Endothelial cell of umbilical vein (primary cell): ENCODE measurements around the gene PARN. TPM values are rescaled to one million over a fixed set of nuclear protein-coding genes. Genes with fewer than 3 reads are reported as not detected.

Source experiments
- BruUV-seq: library from RNA; stranded (reverse); fragments of 400-500 nt; replicated peaks from 2 replicates; lab custom pipeline; 2021; lab: Mats Ljungman, UMichigan
- CTCF ChIA-PET: fragments of 300-600, 350-600 bp; sonication (Branson Sonifier 250); formaldehyde crosslinking; loops from one replicate; lab custom pipeline; 2021; ENCODE audit warnings: antibody characterized with exemption, inconsistent platforms; lab: Charles Lee
- POLR2A ChIA-PET: fragments of 300-600, 350-600 bp; sonication (Branson Sonifier 250); formaldehyde crosslinking; loops from one replicate; lab custom pipeline; 2021; ENCODE audit warnings: antibody characterized with exemption, inconsistent platforms; lab: Charles Lee
- DNase-seq: peaks from one replicate; pipeline ENCODE4 v3.0.0-alpha.2; 2011; ENCODE audit warnings: low read depth, low spot score
- FAIRE-seq: peaks from 2 replicates; lab custom pipeline; 2011; peaks lifted over from hg19 to GRCh38; lab: Jason Lieb, UNC
- H2AFZ ChIP-seq: 2 replicates; pipeline ENCODE4 v1.6.0; 2012; ENCODE audit warnings: low read depth, low read length, control low read depth, inconsistent platforms
- H3K27ac ChIP-seq: 2 replicates; pipeline ENCODE4 v1.5.1; 2011; ENCODE audit warnings: low read depth, mild to moderate bottlenecking, control low read depth, low read length, moderate library complexity; ENCODE audit not compliant: insufficient read depth
- H3K27me3 ChIP-seq, 2 experiments: 2 replicates each; pipeline versions ENCODE4 v1.6.0 to v1.6.1; 2011; ENCODE audit warnings: low read length in 2 of 2, mixed read lengths in 1 of 2; ENCODE audit not compliant: control insufficient read depth in 2 of 2, insufficient read depth in 2 of 2
- H3K36me3 ChIP-seq, 2 experiments: 2 replicates in 1 of 2; 3 replicates in 1 of 2; pipeline ENCODE4 v1.5.1; 2011; ENCODE audit warnings: low read length in 2 of 2, mild to moderate bottlenecking in 1 of 2, moderate library complexity in 1 of 2; ENCODE audit not compliant: control insufficient read depth in 2 of 2, insufficient read depth in 2 of 2; ENCODE audit errors: extremely low read depth in 1 of 2
- H3K4me1 ChIP-seq: 3 replicates; pipeline ENCODE4 v1.5.1; 2011; ENCODE audit warnings: mild to moderate bottlenecking, low read length; ENCODE audit not compliant: control insufficient read depth, insufficient read depth; ENCODE audit errors: extremely low read depth
- H3K4me2 ChIP-seq: 2 replicates; pipeline ENCODE4 v1.6.1; 2011; ENCODE audit warnings: low read length, control low read depth, mixed read lengths; ENCODE audit not compliant: insufficient read depth
- H3K4me3 ChIP-seq, 3 experiments: fragments of 200-600 bp in 1 of 3; sonication (generic), shearing (Covaris generic) in 1 of 3; replicated peaks in 1 of 3; 2 replicates each; pipeline ENCODE4 v1.5.1; 2011 to 2016; ENCODE audit warnings: control low read depth in 3 of 3, low read length in 3 of 3, mild to moderate bottlenecking in 2 of 3, inconsistent platforms in 1 of 3, low read depth in 1 of 3, moderate library complexity in 1 of 3; ENCODE audit not compliant: insufficient read depth in 1 of 3
- H3K79me2 ChIP-seq: 2 replicates; pipeline ENCODE4 v1.6.0; 2012; ENCODE audit warnings: low read length, inconsistent platforms; ENCODE audit not compliant: control insufficient read depth, insufficient read depth
- H3K9ac ChIP-seq: replicated peaks from 2 replicates; pipeline ENCODE3; 2011; ENCODE audit warnings: low read length, control low read depth; ENCODE audit not compliant: insufficient read depth; ENCODE audit errors: extremely low read depth
- H3K9me1 ChIP-seq: replicated peaks from 3 replicates; pipeline ENCODE4 v1.6.0; 2011; ENCODE audit warnings: mild to moderate bottlenecking, low read length; ENCODE audit not compliant: control insufficient read depth, insufficient read depth; ENCODE audit errors: extremely low read depth
- H3K9me3 ChIP-seq: replicated peaks from 2 replicates; pipeline ENCODE4 v1.5.1; 2012; ENCODE audit warnings: low read length, inconsistent platforms; ENCODE audit not compliant: control insufficient read depth, insufficient read depth
- H4K20me1 ChIP-seq: replicated peaks from 2 replicates; pipeline ENCODE3; 2011; ENCODE audit warnings: mild to moderate bottlenecking, low read length; ENCODE audit not compliant: control insufficient read depth, insufficient read depth; ENCODE audit errors: extremely low read depth
- EZH2 ChIP-seq: IDR thresholded peaks from 2 replicates; pipeline ENCODE4 v1.6.1; 2012; ENCODE audit warnings: borderline replicate concordance, low read depth, mild to moderate bottlenecking, moderate library complexity, low read length, inconsistent platforms; ENCODE audit not compliant: severe bottlenecking
- GATA2 ChIP-seq: IDR thresholded peaks from 2 replicates; pipeline ENCODE4 v1.7.0; 2011; ENCODE audit warnings: low read depth, mild to moderate bottlenecking, moderate library complexity, mixed read lengths, low read length; ENCODE audit not compliant: insufficient read length, insufficient read depth
- JUN ChIP-seq: IDR thresholded peaks from 2 replicates; pipeline ENCODE4 v1.6.1; 2011; ENCODE audit warnings: borderline replicate concordance, low read depth; ENCODE audit not compliant: insufficient read length, insufficient read depth
- MYC ChIP-seq: IDR thresholded peaks from one replicate; pipeline ENCODE4 v1.6.1; 2011; ENCODE audit warnings: mild to moderate bottlenecking, low read depth, low read length
- POLR2AphosphoS5 ChIP-seq: IDR thresholded peaks from 2 replicates; pipeline ENCODE4 v1.6.1; 2012; ENCODE audit warnings: low read depth, mild to moderate bottlenecking, control low read depth, low read length, moderate library complexity; ENCODE audit not compliant: insufficient read depth
- dilution Hi-C: fragments of 300-500 bp; cut with MboI; formaldehyde crosslinking; loops from one replicate; pipeline ENCODE4 v1.15.0; 2019; ENCODE audit warnings: low sequenced_read_pairs; ENCODE audit not compliant: extremely low pct_ligation_motif_present
- intact Hi-C: fragments of 100-400 bp; cut with micrococcal nuclease; formaldehyde crosslinking; loops from one replicate; pipeline ENCODE4 v1.10.0; 2022
- polyA plus RNA-seq, 4 experiments: library from polyadenylated mRNA; depleted of rRNA in 3 of 4; stranded (reverse) in 3 of 4; unstranded in 1 of 4; fragments of >200 nt; gene quantifications; 2 replicates each; pipeline versions ENCODE4 v1.2.1 to v1.2.3, GENCODE V29; 2011 to 2012; ENCODE audit warnings: missing spikeins in 1 of 4
- total RNA-seq: library from RNA; stranded (reverse); gene quantifications from 2 replicates; pipeline ENCODE4 v1.2.3, GENCODE V29; 2021
- TF ChIP-seq, protein P1 (sequence below), 2 donors: IDR thresholded peaks; 1 replicate in 1 of 2; 2 replicates in 1 of 2; pipeline ENCODE4 v1.5.1; 2011; ENCODE audit warnings: low read length in 2 of 2, mild to moderate bottlenecking in 2 of 2, moderate library complexity in 2 of 2, control low read depth in 1 of 2, inconsistent platforms in 1 of 2, low read depth in 1 of 2; ENCODE audit not compliant: insufficient read depth in 1 of 2; ENCODE audit errors: extremely low read depth in 1 of 2

The PARN gene
- total and polyA plus RNA-seq, 2 donors (not counting 3 experiments of a cell fraction or from before 2014, with no cell fraction given): 16.9 to 24.6 TPM

DNA sequence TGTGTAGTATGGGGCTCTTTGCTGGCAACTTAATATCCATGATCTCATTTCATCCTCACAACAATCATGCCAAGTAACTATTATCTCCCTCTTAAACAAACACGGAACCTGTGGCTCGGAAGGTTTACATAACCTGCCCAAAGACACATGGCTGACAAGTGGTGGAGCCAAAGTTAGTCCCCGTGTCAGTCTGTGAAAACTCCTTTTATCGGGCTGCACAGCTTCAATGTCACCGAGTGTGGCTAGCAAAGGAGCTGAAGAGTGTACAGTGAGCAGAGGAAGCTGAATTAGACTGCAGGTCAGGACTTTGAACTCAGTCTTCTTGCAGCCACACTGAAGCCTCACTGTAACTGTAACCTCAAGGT is 80.3 kb downstream of the PARN start:
- H3K9me1 ChIP-seq: no peaks in the 10 kb centered on the region
- DNase-seq: peak; percentile 16
- dilution Hi-C loops: no loop called here
- intact Hi-C loops: no loop called here
- H2AFZ ChIP-seq: no peak overlapping the region
- no peak overlapping the region for H3K9ac ChIP-seq
- no peaks in the 10 kb centered on the region for H3K36me3 ChIP-seq
- H4K20me1 ChIP-seq: no peaks in the 10 kb centered on the region
- no peak overlapping the region for H3K4me3 ChIP-seq
- no TSS peak for BruUV-seq
- peaks cover 12% of the 10 kb centered on the region for H3K4me1 ChIP-seq
- no peak overlapping the region for H3K27ac ChIP-seq
- ChIA-PET POLR2A (interaction anchor here (0.9 kb wide), 1 partner anchor 12 kb away, joined by 3 read pairs; no protein-coding TSS in a partner anchor), CTCF (interaction anchor here (0.6 to 1.5 kb wide), 5 partner anchors 8 to 438 kb away, joined by 3 to 5 read pairs (median 3); no protein-coding TSS in a partner anchor)
- FAIRE-seq: no peak
- no peaks in the 10 kb centered on the region for H3K79me2 ChIP-seq
- no peaks in the 10 kb centered on the region for H3K9me3 ChIP-seq
- TF ChIP-seq EZH2 (no peak), GATA2 (no peak), POLR2AphosphoS5 (no peak), MYC (no peak), JUN (no peak)
- TF ChIP-seq, protein P1, sequence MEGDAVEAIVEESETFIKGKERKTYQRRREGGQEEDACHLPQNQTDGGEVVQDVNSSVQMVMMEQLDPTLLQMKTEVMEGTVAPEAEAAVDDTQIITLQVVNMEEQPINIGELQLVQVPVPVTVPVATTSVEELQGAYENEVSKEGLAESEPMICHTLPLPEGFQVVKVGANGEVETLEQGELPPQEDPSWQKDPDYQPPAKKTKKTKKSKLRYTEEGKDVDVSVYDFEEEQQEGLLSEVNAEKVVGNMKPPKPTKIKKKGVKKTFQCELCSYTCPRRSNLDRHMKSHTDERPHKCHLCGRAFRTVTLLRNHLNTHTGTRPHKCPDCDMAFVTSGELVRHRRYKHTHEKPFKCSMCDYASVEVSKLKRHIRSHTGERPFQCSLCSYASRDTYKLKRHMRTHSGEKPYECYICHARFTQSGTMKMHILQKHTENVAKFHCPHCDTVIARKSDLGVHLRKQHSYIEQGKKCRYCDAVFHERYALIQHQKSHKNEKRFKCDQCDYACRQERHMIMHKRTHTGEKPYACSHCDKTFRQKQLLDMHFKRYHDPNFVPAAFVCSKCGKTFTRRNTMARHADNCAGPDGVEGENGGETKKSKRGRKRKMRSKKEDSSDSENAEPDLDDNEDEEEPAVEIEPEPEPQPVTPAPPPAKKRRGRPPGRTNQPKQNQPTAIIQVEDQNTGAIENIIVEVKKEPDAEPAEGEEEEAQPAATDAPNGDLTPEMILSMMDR (IDR thresholded peaks at IDR 0.05; ENCODE audit: extremely low read depth in 1 of 2, insufficient read depth in 1 of 2, low read depth in 1 of 2, low read length in 2 of 2): no peak
- no peaks in the 10 kb centered on the region for H3K27me3 ChIP-seq
- no peak overlapping the region for H3K4me2 ChIP-seq
